Limb (tissue), 2 donors: Measurements from ENCODE around the gene SMAD3.
A peak's percentile ranks its signal among the peaks of the same experiment; 100 is the strongest.
"Not testable (repeated sequence)": the region's sequence is repeated elsewhere in the genome, so short reads cannot be mapped to it uniquely, and the experiment has no call there.

ENCODE experiments used
- DNase-seq, 2 donors: peaks; one replicate each; pipeline ENCODE4 v3.0.0-alpha.2; 2016; ENCODE audit errors: extremely low spot score in 2 of 2

SMAD3 gene

DNA sequence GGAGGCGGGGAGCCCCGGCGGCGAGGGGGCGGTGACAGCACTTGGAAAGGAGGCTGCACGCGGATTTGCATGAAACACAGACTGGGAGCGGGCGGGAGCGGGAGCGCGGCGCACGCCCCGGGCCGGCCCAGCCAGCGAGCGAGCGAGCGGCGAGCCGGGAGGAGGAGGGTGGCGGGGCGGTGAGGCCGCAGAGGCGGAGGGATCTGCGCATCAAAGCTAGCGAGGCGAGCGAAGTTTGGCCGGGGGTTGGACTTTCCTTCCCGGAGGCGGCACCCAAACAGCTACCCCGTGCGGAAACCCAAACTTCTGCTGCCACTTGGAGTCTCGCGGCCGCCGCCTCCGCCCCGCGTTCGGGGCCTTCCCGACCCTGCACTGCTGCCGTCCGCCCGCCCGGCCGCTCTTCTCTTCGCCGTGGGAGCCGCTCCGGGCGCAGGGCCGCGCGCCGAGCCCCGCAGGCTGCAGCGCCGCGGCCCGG, at the start of gene SMAD3:
TSS of gene SMAD3 (plus strand) at position 72 of the 475 bp plus-strand sequence. CDS start 553 bp downstream, outside the sequence.
- peak; percentile 93 to 94 for DNase-seq

GRCh38 chr15:67017311-67017710, 48.1 kb upstream of the SMAD3 start:
- no peak for DNase-seq

GRCh38 chr15:67018026-67018425, 47.4 kb upstream of the SMAD3 start:
- no peak for DNase-seq

GRCh38 chr15:67018441-67018840, 47.0 kb upstream of the SMAD3 start:
- DNase-seq = no peak

- no peak for DNase-seq
Measured at GRCh38 chr15:67019069-67019468, 46.3 kb upstream of the SMAD3 start.

GRCh38 chr15:67019884-67020520, 45.4 kb upstream of the SMAD3 start:
- no peak for DNase-seq

DNA sequence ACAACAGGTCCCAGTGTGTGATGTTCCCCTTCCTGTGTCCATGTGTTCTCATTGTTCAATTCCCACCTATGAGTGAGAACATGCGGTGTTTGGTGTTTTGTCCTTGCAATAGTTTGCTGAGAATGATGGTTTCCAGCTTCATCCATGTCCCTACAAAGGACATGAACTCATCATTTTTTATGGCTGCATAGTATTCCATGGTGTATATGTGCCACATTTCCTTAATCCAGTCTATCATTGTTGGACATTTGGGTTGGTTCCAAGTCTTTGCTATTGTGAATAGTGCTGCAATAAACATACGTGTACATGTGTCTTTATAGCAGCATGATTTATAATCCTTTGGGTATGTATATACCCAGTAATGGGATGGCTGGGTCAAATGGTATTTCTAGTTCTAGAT, 44.7 kb upstream of the SMAD3 start:
- DNase-seq = not testable (repeated sequence)

DNA sequence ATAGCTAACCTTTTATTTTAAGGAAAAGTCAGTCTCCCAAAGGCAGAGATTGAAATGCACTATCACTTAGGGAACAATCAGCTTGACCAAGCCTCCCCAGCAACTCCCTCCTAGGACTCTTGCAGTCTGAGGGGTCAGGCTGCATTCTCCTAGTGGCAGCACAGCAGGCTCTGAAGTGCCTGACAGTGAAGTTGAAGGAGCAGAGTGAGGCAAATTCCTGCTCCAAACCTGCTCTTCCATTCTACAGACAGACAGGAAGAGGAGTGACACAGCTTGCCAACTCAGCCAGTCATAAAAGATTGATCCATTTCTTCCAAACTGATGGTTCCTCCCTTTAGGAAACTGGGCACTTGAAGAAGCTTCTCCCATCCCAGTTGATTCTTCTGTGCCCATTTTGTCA, 43.9 kb upstream of the SMAD3 start:
- DNase-seq = no peak

DNA sequence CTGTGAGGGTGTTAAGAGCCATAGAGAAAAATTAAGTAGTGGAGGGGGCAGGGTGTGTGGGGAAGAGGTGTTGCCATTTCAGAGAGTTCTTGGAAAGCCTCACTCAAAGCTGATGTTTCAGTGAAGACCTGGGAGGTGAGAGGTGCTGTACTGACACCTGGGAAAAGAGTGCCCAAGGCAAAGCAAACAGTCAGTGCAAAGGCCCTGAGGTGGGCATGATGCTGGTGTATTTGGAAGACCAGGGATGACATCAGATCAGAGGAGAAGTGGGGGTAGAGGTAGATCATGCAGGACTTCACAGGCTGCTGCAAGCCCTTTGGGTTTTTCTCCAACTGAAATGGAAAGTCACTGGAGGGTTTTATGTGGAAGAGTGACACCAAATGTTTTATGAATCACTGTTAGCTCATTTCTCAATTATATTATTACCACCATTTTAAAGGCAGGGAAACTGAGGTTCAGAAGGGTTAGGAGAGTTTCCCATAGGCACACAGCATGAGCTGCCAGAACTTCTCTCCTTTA, 42.8 kb upstream of the SMAD3 start:
- no peak for DNase-seq

- no peak for DNase-seq
Measured at GRCh38 chr15:67023517-67024313, 41.7 kb upstream of the SMAD3 start.

GRCh38 chr15:67024314-67024997, 40.9 kb upstream of the SMAD3 start:
- peak in 1 of 2 donors; percentile 83 for DNase-seq

DNA sequence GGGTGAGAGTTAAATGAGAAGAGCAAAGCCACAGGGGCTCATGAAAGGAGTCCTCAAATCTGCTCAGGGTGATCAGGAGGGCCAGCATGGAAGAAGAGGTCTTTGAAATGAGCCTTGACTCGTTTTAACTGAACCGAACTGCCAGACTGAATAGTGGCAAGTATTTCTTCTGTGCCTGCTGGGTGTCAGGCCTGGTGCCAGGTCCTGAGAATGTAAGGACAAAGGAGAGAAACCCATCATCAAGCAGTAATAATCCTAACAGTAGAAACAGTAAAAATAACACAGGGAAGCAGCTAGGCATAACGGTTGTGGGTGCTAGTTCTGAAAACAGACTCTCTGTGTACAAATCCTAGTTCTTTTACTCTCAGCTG, 40.4 kb upstream of the SMAD3 start:
- no peak for DNase-seq

GRCh38 chr15:67025719-67026609, 39.4 kb upstream of the SMAD3 start:
- no peak for DNase-seq

- no peak for DNase-seq
Measured at GRCh38 chr15:67026610-67026967, 38.8 kb upstream of the SMAD3 start.

DNA sequence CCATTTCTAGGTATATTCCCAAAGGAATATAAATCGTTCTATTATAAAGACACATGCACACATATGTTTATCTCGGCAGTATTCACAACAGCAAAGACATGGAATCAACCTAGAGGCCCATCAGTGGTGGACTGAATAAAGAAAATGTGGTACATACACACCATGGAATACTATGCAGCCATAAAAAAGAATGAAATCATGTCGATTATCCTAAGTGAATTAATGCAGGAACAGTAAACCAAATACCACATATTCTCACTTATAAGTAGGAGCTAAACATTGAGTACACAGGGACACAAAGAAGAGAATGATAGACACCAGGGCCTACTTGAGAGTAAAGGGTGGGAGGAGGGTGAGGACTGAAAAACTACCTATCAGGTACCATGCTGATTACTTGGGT, 37.0 kb upstream of the SMAD3 start:
- DNase-seq = not testable (repeated sequence)

DNA sequence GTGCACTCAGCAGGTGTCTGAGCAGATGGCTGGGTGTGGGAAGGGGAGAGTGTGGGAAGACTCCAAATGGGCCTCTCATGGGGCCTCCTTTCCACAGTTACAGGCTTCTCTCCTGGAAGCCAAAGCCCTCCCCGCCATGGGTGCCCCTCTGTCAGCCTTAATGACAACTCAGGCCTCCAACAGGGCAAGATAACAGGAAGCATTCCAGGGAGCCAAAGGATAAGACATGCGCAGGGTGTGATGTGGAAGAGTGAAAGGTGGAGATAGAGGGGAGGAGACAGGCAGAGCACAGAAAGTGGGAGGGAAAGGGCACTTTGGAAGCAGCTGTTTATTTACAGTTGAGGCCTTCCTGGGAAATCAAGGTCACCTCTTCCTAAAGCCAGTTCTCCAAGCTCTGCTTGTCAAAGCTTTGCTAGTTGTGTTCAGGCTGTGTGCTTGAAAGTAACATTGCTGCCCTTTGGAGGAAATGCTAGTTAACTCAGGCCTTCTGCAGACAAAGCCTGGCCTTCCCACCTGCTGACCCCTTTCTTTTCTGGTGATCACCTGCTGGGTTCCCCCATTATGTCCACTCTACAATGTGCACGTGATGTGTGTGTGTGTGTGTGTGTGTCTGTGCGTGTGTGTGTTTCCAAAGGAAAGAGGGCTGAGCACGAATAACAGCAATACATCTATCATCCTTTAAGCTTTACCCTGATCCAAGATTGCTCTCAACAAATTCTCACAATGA, 35.2 kb upstream of the SMAD3 start:
- DNase-seq = no peak

DNA sequence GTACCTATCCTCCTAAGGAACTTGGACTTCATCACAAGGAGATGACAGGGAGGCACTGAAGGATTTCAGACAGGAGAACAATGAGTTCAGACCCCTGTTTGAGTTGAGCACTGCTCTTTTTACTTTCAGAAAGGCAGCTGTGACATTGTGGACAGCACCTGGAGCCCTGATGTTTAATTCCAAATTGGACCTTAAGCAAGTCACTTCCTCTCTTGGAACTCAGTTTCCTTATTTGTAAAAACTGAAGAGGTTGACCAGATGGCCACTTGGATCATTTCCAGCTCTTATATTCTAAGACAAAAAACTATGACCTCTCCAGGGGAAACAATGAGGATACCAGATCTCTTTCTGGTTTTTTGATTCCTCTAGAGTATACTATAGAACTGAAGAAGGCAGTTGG, 34.1 kb upstream of the SMAD3 start:
- DNase-seq = no peak

DNA sequence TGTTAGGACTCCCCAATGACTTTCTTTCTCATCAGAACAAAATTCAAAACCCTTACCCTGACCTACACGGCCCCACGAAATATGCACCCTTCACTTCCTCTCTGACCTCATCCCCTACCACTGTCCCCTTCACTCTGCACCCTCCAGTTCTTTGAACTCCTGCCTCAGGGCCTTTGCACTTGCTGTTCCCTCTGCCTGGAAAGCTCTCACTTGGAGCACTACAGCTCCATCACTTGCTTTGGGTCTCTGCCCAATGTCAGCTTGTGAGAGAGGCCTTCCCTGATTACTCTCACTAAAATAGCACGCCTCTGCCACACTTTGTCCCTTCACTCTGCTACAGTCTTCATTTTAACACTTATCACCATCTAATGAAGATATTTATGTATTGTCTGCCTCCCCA, 32.8 kb upstream of the SMAD3 start:
- no peak for DNase-seq

DNA sequence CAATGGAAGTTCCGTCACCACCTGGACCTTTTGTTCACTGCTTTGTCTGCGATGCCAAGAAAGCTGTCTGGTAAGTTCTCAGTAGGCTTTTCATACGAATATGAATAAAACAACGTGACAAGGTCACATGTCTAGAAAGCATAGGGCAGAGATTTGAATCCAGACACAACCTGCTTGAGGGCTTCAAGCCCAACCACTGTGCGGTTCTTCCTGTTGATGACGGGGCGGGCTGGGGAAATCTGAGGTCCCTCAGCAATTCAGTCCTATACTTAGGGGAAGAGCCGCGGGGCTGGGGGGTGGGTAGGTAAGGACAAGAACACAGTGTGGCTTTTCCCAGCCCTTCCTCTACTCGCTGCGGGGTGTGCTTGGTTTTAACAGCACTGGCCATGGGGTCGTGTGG, 32.4 kb upstream of the SMAD3 start:
- DNase-seq = no peak

- DNase-seq = peak in 1 of 2 donors; percentile 47
Measured at GRCh38 chr15:67033571-67034044, 31.8 kb upstream of the SMAD3 start.
